H1 (cell line): ENCODE data around the gene FREM2. TPM values are rescaled to one million over a fixed set of nuclear protein-coding genes. Genes with fewer than 3 reads are reported as not detected.

Experiments
- CHD1 ChIP-seq: IDR thresholded peaks from 2 replicates; pipeline ENCODE4 v1.6.1; 2012; ENCODE audit warnings: low read depth, low read length, improper control_type of control experiment
- CHD7 ChIP-seq: fragments of 300-600 bp; sonication (generic); IDR thresholded peaks from 2 replicates; pipeline ENCODE4 v1.7.1; 2012; ENCODE audit warnings: low read length, moderate library complexity, mild to moderate bottlenecking, inconsistent platforms; ENCODE audit not compliant: insufficient replicate concordance
- CREB1 ChIP-seq: IDR thresholded peaks from 2 replicates; pipeline ENCODE4 v1.6.1; 2012; ENCODE audit warnings: inconsistent platforms
- CTBP2 ChIP-seq: IDR thresholded peaks from 2 replicates; pipeline ENCODE4 v1.7.0; 2011; ENCODE audit warnings: borderline replicate concordance, mild to moderate bottlenecking, moderate library complexity, mixed read lengths, low read length; ENCODE audit not compliant: insufficient read depth, insufficient read length
- GTF2F1 ChIP-seq: IDR thresholded peaks from 2 replicates; pipeline ENCODE4 v1.6.1; 2012; ENCODE audit warnings: low read depth, low read length, improper control_type of control experiment, borderline replicate concordance
- HDAC6 ChIP-seq: IDR thresholded peaks from one replicate; pipeline ENCODE4 v1.7.1; 2012; ENCODE audit warnings: low read depth, mild to moderate bottlenecking, inconsistent platforms, low read length, moderate library complexity
- NANOG ChIP-seq: IDR thresholded peaks from 2 replicates; pipeline ENCODE4 v1.6.1; 2011; ENCODE audit warnings: low read length, low read depth, mild to moderate bottlenecking, inconsistent platforms; ENCODE audit not compliant: insufficient read depth, poor library complexity, severe bottlenecking
- NRF1 ChIP-seq: IDR thresholded peaks from 2 replicates; pipeline ENCODE4 v1.6.1; 2011; ENCODE audit warnings: mild to moderate bottlenecking, low read depth, low read length, improper control_type of control experiment
- POLR2A ChIP-seq, 2 experiments: IDR thresholded peaks; 1 replicate in 1 of 2; 2 replicates in 1 of 2; pipeline ENCODE4 v1.6.1; 2011; ENCODE audit warnings: low read depth in 2 of 2, low read length in 2 of 2, mild to moderate bottlenecking in 2 of 2; ENCODE audit errors: control extremely low read depth in 1 of 2
- POU5F1 ChIP-seq: IDR thresholded peaks from 2 replicates; pipeline ENCODE4 v1.6.1; 2011; ENCODE audit warnings: low read depth, mild to moderate bottlenecking, low read length, moderate library complexity
- TAF1 ChIP-seq: IDR thresholded peaks from 2 replicates; pipeline ENCODE4 v1.6.1; 2011; ENCODE audit warnings: mild to moderate bottlenecking, low read depth, low read length
- ZNF274 ChIP-seq: IDR thresholded peaks from 2 replicates; pipeline ENCODE4 v1.7.0; 2012; ENCODE audit warnings: low read length, borderline replicate concordance; ENCODE audit errors: extremely low read depth
- polyA plus RNA-seq, 7 experiments: library from polyadenylated mRNA; depleted of rRNA in 3 of 7; stranded (reverse) in 5 of 7; unstranded in 2 of 7; fragments of >200 nt in 5 of 7; fragments of 200-250 nt in 2 of 7; gene quantifications; 1 replicate in 5 of 7; 2 replicates in 1 of 7; 4 replicates in 1 of 7; pipeline versions ENCODE4 v1.2.1 to v1.2.3, GENCODE V29; 2011 to 2013; ENCODE audit warnings: missing spikeins in 2 of 7, mixed read lengths in 2 of 7
- total RNA-seq: library from RNA; stranded (reverse); fragmentation: NEBNext Ultra II Directional; extraction: Animal tissue kit (Norgen Biotek cat#: 25700); gene quantifications from 2 replicates; pipeline ENCODE4 v1.2.1, GENCODE V29; 2021

FREM2 gene
- total and polyA plus RNA-seq, 2 of the 8 experiments (the other 6 are each of a cell fraction or from before 2014, with no cell fraction given) = 11.6 to 22.8 TPM

DNA sequence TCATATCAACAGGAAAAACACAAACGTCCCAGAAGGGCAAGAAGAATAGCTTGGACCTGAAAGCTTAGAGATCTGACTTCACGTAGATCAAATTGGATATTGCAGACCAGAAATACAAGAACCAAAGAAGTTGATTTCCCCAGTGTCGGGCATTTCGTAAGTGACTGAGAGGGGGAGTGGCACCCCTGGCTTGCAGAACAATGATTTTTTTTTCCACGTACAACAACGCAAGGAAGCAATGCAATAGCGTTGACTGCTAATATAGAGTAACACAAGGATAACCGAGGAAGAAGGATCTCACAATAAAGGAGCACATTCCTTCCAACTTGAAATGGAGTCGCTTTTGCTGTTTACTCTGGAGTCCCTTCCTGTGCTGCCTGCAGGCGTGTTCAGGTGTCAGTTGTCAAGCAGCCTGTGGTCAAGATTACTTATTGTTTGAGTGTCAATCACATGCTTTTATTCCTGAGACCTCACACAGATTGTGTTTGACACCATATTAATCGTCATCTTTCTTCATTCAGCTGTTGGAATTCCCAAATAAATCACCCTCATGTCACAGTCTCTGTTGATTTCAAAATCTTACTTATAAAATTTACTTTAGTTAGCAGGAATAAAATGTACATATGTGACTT is 139.4 kb downstream of the FREM2 start (continued):
- TF ChIP-seq CHD7 = no peak
- TF ChIP-seq CHD1 = no peak
- no peak for TF ChIP-seq CREB1
- TF ChIP-seq CTBP2 = no peak
- TF ChIP-seq POLR2A (IDR thresholded peaks at IDR 0.05; ENCODE audit: control extremely low read depth in 1 of 2, low read depth in 2 of 2, low read length in 2 of 2) = no peak
- no peak for TF ChIP-seq NRF1
- TF ChIP-seq NANOG = no peak
- no peak for TF ChIP-seq HDAC6
- TF ChIP-seq POU5F1 = no peak
- no peak for TF ChIP-seq ZNF274
- no peak for TF ChIP-seq TAF1
- no peak for TF ChIP-seq GTF2F1
